Body of pancreas (tissue), 4 donors: ENCODE data around the gene BANK1.

Experiments
- POLR2A ChIP-seq, 3 donors: fragments of 450-650 bp; IDR thresholded peaks; one replicate each; pipeline ENCODE4 v1.6.1; 2016; ENCODE audit warnings: antibody characterized with exemption in 3 of 3, mild to moderate bottlenecking in 2 of 3
- TF ChIP-seq, protein P1 (sequence below), 7 experiments: fragments of 450-650 bp in 4 of 7; fragments of 200-600 bp in 3 of 7; sonication (generic) in 3 of 7; IDR thresholded peaks; one replicate each; pipeline ENCODE4 v1.5.1; 2016 to 2019; ENCODE audit warnings: antibody characterized with exemption in 7 of 7

GRCh38 chr4:101833480-101833879 lies 43.0 kb downstream of the BANK1 start:
- TF ChIP-seq, protein P1, sequence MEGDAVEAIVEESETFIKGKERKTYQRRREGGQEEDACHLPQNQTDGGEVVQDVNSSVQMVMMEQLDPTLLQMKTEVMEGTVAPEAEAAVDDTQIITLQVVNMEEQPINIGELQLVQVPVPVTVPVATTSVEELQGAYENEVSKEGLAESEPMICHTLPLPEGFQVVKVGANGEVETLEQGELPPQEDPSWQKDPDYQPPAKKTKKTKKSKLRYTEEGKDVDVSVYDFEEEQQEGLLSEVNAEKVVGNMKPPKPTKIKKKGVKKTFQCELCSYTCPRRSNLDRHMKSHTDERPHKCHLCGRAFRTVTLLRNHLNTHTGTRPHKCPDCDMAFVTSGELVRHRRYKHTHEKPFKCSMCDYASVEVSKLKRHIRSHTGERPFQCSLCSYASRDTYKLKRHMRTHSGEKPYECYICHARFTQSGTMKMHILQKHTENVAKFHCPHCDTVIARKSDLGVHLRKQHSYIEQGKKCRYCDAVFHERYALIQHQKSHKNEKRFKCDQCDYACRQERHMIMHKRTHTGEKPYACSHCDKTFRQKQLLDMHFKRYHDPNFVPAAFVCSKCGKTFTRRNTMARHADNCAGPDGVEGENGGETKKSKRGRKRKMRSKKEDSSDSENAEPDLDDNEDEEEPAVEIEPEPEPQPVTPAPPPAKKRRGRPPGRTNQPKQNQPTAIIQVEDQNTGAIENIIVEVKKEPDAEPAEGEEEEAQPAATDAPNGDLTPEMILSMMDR (IDR thresholded peaks at IDR 0.05), result no peak
- no peak for TF ChIP-seq POLR2A (IDR thresholded peaks at IDR 0.05)
